ENCODE measurements around the gene GLYATL1.

Gene GLYATL1

DNA sequence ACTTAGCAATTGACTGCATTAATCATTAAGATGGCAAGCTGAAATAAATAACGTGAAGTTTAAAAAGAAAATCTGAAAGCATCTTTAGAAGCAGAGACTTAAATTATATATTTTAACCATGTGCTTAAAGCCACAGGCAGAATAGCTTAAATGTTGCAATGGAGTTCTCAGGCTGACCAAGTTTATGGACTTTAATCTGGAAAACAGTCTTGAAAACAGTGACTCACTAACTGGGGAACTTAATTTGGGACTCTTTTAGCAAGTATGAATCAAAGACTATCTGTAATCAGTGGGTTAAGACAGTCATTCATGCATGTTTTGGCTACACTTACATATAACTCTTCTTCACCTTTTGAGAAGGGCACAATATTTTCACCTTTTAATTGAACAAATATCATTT, 12.6 kb upstream of the GLYATL1 start:
- DNase-seq (ENCODE audit: low read depth) = peak; percentile 53

DNA sequence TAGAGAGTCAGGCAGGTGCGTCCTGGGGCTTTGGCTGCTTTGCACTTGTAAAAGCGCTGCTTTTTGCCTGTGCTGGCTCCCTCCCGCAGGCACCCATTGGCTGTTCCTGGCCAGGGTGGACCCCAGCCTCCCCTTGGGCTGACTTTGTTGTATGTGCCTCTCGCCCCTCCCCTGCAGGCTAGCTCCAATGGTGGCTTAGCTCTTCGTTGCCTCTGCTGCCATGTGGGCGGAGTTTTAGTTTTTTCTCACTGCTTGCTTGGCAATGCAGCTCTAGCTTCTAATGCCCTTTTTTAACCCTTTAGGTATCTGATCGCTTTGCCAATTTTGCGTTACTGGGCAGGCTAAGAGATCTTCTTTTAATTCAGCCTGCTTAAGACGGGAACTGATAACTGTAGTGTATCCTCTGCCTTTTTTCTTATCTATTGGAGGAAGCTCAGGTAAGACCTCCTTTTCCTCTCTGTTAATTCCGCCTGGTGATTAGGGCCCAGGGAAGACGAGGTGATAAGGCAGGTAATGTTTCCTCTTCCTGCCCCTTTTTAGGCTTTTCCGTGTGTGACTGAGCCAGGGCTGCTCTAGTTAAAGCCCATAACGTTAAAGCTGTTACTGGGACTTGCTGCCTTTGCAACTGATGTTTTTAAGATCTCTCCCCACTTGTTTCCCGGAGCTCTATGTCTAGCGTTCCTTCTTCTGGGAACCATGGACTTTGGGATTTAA, 11.7 kb upstream of the GLYATL1 start:
- DNase-seq (ENCODE audit: low read depth) = no peak

DNA sequence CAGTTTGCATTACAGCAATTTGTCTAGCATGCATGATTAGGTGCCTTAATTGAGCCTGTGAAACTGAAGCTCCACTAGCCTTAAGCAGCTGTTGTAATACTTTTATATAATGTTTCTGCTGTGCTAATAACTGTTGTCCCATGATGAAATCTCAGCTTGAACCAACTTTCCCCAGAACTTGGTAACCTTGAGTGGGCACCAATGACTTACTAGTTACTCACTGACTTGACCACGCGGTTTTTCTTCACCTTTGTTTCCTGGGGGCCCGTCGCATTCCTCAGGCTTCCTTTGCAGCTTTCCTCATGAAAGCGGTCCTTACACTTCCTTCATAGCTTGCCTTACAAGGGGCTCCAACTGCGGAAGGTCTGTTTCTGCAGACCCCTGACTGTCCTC, 11.2 kb upstream of the GLYATL1 start:
- no peak for DNase-seq (ENCODE audit: low read depth)

DNA sequence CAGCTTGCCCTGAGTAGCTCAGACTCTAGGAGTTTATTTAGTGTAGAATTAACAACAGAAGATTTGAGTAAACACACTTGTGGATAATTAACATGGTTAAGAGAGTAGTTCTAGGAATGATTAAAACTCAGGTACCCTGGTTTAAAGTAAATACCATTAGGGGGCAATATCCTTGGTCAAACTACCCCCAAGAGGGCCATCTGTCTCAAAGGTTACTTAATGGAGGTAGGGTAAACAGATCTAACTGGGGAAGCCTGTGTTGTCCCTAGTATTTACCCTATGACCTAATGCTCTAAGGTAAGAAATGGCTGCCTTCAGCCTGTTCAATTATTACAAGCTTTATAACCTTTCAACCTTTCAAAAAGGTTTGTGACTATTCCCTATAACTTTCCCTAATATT, 10.6 kb upstream of the GLYATL1 start:
- DNase-seq (ENCODE audit: low read depth) = no peak

DNA sequence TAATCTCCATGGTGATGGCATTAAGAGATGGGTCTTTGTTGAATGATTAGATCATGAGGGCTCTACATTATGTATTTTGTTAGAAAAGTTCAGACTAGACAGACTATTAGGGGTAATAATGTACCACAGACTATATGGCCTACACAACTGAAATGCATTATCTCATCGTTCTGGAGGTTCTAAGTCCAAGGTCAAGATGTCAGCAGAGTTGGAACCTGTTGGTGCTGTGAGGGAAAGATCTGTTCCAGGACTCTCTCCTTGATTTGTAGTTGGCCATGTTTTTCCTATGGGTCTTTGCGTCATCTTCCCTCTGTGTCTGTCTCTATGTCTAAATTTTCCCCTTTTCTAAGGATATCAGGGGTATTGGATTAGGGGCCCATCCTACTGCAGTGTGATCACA, 8.4 kb upstream of the GLYATL1 start:
- no peak for DNase-seq (ENCODE audit: low read depth)

DNA sequence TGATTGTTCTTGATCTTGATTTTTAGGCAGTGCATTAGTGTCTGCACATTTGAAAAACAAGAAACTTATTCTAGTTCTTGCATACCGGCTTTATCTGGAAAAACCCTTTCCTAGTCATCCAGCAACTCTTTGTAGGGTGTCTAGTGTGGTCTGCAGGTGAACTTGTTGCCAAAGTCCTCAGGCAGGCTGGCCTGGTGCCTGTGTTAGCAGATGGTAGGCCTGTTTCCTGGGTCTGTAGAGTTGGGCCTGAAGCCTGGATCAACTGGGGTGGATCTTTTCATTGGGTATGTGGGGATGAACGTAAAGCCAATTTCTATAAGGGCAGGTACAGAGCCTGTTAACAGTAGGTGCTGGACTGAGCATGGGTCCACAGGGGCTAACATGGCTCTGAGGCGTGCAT, 5.6 kb upstream of the GLYATL1 start:
- DNase-seq (ENCODE audit: low read depth) = no peak

DNA sequence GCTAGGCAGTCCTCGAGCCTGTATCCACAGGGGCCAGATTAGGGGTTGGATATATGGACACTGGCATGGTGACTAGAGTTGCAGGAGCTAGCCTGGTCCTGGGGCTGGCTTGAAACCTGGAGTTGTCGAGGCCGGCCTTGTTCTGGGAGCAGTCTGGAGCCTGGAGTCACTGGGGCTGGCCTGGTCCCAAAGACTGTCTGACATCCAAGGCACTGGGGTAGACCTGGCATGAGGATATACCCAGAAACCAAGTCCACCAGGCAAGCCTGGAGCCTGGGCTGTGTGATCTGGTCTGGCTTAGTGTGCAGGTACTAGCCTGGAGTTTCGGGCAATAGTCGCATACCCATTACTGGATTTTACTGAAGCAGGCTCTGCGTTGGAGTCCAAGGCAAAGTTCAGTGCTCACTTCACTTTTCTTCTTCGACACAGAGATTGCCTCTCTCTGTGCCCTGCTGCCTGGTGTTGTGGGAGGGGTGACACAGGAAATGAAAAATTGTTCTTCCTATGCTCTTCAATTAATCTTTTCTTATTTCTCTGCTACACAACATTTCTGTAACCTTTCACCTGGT, 4.3 kb upstream of the GLYATL1 start:
- no peak for DNase-seq (ENCODE audit: low read depth)

DNA sequence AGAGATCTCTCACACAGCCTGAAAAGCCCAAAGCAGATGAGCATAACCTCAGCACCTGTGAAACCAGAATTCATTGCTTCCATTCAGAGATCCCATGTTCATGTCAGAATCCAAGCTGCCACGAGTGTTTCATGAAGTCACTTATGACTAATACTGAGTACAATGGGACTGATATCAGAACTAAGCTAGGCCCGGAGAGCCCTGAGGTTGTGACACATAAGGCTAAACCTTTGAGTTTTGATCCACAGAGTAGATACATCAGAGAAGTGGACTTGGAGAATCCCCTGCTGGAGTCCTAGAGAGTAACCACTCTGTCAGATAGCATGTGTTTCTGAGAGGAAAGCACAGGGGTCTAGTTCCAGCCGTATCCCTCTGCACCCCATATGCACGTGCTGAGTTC, 890 bp upstream of the GLYATL1 start:
- DNase-seq (ENCODE audit: low read depth) = no peak

DNA sequence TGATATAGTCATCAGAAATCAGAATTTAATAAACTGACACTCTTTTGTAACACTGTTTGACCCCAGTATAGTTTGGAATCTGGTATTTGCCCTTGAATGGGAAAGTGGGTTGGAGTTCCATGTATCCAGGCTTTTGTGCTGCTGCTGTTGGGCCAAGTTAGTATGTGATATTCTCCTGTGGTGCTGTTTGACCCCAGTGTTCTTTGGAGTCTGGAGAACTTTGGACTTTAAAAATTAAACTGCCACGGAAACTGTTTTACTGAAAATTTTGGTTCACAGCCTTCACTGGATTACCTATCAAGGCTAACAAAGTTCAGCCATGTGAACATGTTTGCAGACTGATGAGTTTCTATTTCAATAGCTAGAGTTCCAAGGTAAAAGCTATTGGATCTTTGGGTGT, 740 bp downstream of the GLYATL1 start:
- no peak for DNase-seq (ENCODE audit: low read depth)

DNA sequence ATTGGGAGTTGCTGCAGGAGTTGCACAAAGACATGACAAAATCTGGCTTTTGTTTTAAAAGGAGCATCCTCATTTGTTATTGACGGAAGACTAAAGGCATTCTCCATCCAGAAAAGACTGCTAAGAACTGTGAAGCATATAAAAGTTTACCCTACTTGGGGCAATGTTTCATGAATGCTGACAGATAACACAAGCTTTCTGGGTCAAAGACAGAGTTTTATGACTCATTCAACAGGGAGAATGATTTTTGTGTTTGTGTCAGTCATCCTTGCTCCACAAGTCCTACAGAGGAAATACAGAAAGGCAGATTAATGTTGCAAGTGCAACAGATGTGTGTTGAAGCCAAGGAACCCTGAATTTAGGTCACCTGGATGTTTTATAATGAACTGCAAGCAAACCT, 2.5 kb downstream of the GLYATL1 start:
- DNase-seq (ENCODE audit: low read depth) = no peak

DNA sequence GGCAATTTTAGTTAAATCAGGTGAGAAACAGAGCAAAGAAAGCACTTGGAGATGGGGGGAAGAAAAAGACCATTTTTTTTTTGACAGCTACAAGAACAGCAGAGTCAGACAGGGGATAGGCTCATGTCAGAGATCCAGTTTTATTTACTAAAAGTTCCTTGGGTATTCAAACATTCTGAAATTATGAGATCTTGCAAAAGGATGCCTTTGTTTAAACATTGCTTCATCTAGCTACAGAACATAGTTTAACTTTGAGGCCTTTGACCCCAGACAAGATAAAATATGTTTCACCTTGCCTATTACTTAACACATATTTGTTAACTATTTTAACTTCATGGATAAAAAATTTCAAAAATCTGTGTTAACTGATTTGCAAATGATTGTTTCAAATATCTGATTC, 6.4 kb downstream of the GLYATL1 start:
- no peak for DNase-seq (ENCODE audit: low read depth)

DNA sequence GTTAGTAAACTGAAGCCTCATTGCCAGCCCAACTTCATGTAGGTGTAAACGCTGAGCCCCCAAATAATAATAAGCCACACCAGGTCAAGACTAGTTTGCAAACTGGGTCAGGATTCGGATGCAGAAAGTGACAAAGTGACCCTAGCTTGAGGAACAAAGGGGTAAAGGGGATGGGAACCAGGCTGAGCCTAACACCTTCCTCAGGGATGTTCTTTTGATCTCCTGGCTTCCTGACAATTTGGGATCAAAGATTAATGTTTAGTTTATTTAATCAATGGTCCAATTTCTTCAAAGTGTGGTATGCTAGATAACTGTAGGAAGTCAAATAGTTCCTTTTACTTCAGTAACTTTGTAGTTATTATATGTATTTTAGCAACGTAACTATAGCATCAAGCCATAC, 9.9 kb downstream of the GLYATL1 start:
- no peak for DNase-seq (ENCODE audit: low read depth)

DNA sequence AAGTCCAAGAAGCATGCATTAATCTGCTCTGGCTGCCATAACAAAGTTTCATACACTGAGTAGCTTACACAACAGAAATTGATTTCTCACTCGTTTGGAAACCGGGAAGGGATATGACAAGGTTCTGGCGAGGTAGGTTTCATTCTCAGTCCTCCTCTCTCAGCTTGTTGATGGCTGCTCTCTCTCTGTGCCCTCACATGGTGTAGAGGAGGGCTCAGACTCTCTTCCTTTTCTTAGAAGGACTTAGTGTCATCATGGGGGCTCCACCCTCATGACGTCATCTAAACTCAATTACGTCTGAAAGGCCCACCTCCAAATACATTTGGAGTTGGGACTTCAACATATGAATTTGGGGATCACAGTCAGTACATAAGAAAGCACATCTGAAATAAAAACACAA, 18.6 kb downstream of the GLYATL1 start:
- DNase-seq (ENCODE audit: low read depth) = no peak

DNA sequence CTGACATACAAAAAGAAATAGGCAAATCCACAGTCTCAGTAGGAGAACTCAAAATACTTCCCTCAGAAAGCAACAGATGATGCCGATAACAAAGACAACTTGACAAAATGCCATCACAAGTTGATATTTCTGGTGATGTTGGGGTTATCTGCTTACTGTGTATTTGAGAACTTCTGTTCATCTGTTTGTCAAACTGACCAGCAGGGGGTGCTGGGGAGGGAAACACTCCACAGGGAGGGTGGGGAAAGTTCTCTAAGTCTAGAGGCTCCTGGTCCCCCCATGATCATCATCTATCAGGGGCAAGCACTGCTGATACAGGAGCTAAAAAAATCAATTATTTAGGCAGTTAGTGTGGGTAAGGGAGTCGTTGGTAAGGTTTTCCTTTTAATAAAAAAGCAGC, 19.2 kb downstream of the GLYATL1 start:
- no peak for DNase-seq (ENCODE audit: low read depth)

DNA sequence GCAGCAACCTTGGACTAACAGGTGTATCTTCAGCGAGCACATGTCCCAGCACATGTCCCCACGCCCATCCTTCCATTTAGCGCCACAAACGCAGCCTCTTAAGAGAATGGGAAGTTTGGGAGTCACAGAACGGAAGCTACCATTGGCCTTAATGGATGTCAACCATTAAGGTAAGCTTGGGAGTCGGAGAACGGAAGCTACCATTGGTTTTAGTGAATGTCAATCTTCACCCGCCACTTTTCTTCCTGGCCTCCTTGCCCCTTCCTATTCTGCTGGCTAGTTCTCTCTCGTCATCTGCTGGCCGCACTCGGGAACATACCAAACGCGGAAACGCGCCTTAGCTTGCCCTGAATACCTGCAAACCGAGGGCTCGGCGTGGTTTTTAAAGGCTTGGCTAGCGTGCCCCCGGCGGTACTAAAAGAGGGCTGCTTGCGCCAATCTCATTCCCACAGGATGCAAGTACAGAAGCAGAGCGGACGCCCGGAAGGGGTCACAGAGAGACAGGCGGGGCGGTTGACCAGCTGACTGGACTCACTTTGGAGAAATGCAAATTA, 24.3 kb downstream of the GLYATL1 start:
- DNase-seq (ENCODE audit: low read depth) = no peak

DNA sequence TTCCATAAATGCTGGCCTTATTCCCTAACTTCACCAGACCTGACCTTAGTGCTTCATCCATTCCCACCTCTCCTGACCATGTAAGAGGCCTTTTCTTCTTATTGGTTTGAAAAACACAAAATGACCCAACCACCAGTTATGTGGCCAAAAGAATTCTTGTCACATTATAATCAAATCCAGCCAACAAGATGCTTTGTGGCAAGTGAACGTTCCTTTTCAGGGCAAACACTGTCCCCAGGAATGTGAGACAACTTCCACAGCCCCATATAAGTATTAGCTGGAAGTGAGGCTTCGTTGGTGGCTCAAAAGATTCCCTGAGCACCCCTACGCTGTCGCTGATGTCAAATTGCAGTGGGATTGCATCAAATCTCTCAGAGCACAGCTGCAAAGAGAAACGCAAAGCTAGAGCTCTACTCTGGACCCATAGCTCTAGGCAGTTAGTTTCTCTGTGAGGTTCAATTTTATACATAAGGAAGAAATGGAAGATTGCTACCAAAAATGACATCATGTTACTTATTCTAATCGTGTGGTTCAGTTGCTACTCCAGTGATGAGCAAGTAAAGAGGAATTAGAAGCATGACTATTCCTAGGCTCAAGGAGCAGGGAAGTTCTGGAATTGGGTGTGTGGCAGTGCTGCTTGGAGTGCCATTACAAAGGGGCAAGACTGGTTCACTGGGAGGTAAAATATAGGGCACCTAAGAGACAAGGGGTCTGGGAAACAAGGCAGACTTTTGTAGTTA, 26.1 kb downstream of the GLYATL1 start:
- DNase-seq (ENCODE audit: low read depth) = peak; percentile 24

DNA sequence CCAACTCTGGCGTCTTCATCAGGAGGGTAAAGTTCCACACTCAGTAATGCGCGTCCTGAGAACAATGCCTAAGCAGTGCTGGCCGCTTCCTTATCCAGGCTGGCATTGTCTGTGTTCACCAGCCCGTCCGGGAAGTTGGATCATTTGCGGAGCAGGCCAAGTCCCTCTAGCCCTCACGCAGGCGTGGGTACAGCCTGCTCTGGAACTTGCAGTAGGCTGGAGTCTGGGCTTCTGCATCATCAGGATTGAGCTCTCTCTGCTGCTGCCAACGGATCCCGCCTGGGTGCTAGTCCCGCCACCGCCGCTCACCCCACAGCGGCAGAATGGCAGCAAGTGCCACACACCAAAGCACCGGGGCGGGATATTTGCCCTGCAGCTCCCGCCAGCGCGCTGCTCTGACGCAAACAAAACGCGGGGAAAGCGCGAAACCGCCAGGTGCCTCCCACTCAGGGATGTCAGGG, 29.0 kb downstream of the GLYATL1 start:
- no peak for DNase-seq (ENCODE audit: low read depth)

DNA sequence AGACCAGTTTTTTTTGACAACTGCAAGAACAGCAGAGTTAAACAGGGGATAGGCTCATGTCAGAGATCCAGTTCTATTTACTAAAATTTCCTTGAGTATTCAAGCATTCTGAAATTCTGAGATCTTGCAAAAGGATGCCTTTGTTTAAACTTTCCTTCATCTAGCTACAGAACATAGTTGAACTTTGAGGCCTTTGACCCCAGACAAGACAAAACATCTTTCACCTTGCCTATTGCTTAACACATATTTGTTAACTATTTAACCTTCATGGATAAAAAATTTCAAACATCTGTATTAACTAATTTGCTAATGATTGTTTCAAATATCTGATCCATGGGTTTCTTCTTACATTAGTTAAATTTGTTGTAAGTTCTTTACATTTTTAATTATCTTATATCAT, 38.2 kb downstream of the GLYATL1 start:
- no peak for DNase-seq (ENCODE audit: low read depth)

DNA sequence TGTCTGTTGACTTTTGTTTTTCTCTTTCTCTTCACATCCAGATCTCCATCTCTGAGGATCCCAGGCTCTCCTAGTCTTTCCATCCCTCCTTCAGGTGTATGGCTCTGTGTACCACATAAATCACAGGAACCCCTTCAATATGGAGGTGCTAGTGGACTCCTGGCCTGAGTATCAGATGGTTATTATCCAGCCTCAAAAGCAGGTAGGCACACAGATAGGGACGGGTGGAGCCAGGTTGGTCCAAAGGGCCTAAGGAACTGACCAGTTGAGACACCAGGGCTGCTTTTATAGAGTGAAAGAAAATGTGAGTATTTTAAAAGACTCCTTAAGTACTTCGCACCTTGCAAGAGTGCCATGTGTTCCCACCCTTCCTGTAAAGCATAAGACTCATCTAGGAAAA, 39.9 kb downstream of the GLYATL1 start:
- no peak for DNase-seq (ENCODE audit: low read depth)

DNA sequence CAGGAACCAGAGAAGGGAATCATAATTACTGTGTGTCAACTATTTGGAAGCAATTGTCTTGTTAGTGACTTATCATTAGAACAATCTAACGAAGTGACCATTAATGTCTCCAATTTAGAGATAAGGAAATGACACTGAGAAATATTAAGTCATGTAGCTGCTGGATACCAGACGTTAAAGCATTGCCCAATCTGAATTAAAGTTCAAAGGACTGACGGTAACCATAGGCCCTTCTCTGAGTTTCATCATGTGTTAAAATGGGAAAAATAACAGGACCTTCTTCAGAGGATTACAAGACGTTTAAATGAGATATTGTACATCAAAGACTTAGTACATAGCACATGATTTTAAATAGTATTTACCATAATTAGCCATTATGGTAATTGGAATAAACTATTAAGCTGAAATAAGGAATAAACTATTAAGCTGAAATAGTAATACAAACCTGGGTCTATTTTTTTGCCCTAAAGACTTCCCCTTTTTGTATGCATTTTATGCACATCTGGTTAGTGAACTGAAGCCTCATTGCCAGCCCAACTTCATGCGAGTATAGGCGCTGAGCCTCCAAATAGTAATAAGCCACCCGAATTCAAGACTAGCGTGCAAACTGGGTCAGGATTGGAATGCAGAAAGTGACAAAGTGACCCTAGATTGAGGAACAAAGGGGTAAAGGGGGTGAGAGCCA, 41.0 kb downstream of the GLYATL1 start:
- DNase-seq (ENCODE audit: low read depth) = no peak

DNA sequence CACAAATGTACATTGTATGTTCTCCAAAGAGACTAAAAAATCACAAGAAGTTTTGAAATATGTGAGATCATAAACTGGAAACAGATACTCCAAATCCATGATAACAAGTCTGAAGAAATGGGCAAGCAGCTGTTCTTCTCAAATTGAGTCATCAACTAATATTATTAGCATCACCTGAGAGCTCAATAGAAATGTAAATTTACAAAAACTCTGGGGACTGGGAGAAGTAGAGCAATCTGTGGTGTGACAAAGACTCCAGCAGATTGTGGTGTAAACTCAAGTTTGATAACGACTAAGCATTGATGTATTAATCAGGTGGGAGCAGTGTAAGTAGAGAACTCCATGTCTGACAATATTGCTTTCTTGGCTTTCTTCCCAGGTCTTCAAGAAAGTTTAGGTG, 53.2 kb downstream of the GLYATL1 start:
- no peak for DNase-seq (ENCODE audit: low read depth)

DNA sequence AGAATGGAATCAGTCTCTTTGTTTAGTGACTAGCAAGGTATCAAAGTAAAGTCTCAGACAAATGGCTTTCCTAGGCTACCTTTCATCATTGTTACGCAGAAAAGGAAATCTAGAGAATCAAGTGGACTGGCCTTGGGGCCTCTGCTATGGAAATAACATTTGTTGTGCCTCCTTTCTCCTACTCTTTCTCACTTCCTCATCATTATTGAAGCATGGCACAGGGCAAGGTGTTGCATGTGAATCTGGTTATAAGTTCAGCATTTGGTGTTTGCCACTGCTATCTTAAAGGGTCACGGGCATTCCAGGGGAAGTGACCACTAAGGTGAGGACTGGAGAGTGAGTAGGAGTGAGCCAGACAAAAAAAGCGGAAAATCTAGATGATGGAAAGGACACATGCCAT, 54.9 kb downstream of the GLYATL1 start:
- DNase-seq (ENCODE audit: low read depth) = no peak

All from HS-5 (cell line).